ENCODE results near the gene HABP2. TPM values are rescaled to one million over a fixed set of nuclear protein-coding genes. Genes with fewer than 3 reads are reported as not detected.

The HABP2 gene
- polyA plus RNA-seq, 2 donors = not detected

DNA sequence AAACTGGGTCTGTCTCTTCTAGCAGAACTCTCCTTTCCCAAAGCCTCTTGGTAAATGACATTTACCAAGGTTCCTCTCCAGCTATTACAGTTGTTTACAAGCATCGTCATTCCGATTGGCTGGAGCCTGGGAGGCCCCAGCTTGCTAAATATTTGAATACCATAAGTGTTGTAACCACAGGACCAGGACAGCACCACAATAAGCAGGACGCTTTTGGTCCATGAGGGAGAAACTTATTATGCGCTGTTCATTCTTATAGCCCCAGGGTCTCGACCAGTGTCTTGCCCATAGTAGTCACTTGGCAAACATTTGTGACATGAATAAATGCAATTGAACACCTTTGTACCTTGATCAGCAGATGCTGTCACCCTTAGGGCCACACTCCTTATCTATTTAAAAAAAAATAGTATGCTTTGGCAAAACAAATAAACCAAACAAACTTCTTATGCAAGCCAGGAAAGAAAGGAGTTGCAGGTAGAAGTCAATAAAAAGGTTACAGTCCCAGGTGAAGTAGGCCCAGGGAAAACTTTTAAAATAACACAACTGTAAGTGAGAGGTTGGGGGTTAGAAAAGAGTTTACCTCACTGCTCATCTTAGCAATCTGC is 78.2 kb downstream of the HABP2 start:
- Histone ChIP-seq H3K36me3 (ENCODE audit: control insufficient read depth in 2 of 2, insufficient read depth in 2 of 2, low read length in 1 of 2) (no peaks in the 10 kb centered on the region), H3K4me1 (ENCODE audit: control insufficient read depth in 2 of 2, insufficient read depth in 2 of 2, low read length in 1 of 2) (no peaks in the 10 kb centered on the region), H3K27ac (ENCODE audit: low read depth in 2 of 2, low read length in 1 of 2) (no peak overlapping the region), H3K27me3 (ENCODE audit: control insufficient read depth in 1 of 2, insufficient read depth in 2 of 2, low read length in 2 of 2) (no peaks in the 10 kb centered on the region), H3K4me3 (ENCODE audit: low read depth in 1 of 2, low read length in 2 of 2) (no peak overlapping the region), H3K9me3 (ENCODE audit: control insufficient read depth in 2 of 2, insufficient read depth in 1 of 2, low read depth in 1 of 2, low read length in 1 of 2) (peaks cover 2% of the 10 kb centered on the region in 2 donors)
- WGBS, 2 donors = 76 to 92% methylated on average over 5 of the region's 5 CpGs

- Histone ChIP-seq H3K9me3 (ENCODE audit: control insufficient read depth in 2 of 2, insufficient read depth in 1 of 2, low read depth in 1 of 2, low read length in 1 of 2) (peaks cover 2% of the 10 kb centered on the region in 2 donors), H3K4me1 (ENCODE audit: control insufficient read depth in 2 of 2, insufficient read depth in 2 of 2, low read length in 1 of 2) (no peaks in the 10 kb centered on the region), H3K27ac (ENCODE audit: low read depth in 2 of 2, low read length in 1 of 2) (no peak overlapping the region), H3K27me3 (ENCODE audit: control insufficient read depth in 1 of 2, insufficient read depth in 2 of 2, low read length in 2 of 2) (no peaks in the 10 kb centered on the region), H3K4me3 (ENCODE audit: low read depth in 1 of 2, low read length in 2 of 2) (no peak overlapping the region), H3K36me3 (ENCODE audit: control insufficient read depth in 2 of 2, insufficient read depth in 2 of 2, low read length in 1 of 2) (no peaks in the 10 kb centered on the region)
- WGBS, 2 donors = 22 to 38% methylated on average over 6 of the region's 6 CpGs
These were observed 79.0 kb downstream of the HABP2 start for GRCh38 chr10:113631684-113632367.

Other genes with a start within 250 kb of the HABP2 start
- under 1 TPM; 0.02 to 0.04 TPM for gene NRAP, start 111.0 kb downstream of the HABP2 start, polyA plus RNA-seq
- 10 to 100 TPM in 1 of 2 donors, 1 to 10 TPM in 1; 8.3 to 11.0 TPM for gene CASP7, start 126.9 kb downstream of the HABP2 start, polyA plus RNA-seq
- under 1 TPM; 0.05 to 0.08 TPM for gene PLEKHS1, start 198.6 kb downstream of the HABP2 start, polyA plus RNA-seq